Left ventricle myocardium superior (tissue), 1 donor: ENCODE data around the gene TM4SF4. TPM values are rescaled to one million over a fixed set of nuclear protein-coding genes. Genes with fewer than 3 reads are reported as not detected.

Experiments
- ATAC-seq: fragments of 200-7000 bp; cut with Tn5 transposase; one replicate; pipeline ENCODE4 v1.9.1; 2020; ENCODE audit warnings: mild to moderate bottlenecking, moderate library complexity
- DNase-seq: peaks from one replicate; pipeline ENCODE4 v3.0.0-alpha.2; 2020
- intact Hi-C: fragments of 100-400 bp; cut with micrococcal nuclease; formaldehyde crosslinking; loops from one replicate; pipeline ENCODE4 v1.11.0; 2022
- total RNA-seq: library from RNA; stranded (reverse); fragmentation: NEBNext Ultra II Directional; extraction: Animal tissue kit (Norgen Biotek cat#: 25700); gene quantifications from one replicate; pipeline ENCODE4 v1.2.1, GENCODE V29; 2021
- donor health status: DM: no; HTN: yes; CAD: no; lungs with severe emphysema.

Gene TM4SF4
- total RNA-seq, 1 donor from 2014 or later = not detected

GRCh38 chr3:149453140-149453805, 21.2 kb upstream of the TM4SF4 start:
- intact Hi-C loops = no loop called here
- DNase-seq (no peak), ATAC-seq (no peak)

DNA sequence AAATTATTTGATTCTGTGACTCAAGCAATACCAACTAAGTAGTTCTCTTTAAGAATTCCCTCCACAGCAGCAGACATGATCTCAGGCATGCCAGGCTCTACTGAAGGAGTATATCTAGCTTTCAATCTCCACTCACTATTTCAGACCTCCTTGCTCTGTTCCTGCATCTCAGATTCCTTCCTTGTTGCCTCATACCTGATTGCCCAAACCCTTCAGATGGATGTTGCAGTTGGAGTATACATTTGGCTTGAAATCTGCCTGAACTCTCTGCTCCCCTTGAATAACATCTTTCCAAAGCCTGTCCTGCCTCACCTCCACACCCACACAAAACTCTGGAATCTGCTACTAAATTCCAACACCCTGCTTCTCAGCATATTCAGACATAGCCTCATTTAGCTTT, 19.8 kb upstream of the TM4SF4 start:
- ATAC-seq (no peak), DNase-seq (no peak)
- intact Hi-C loops = no loop called here

- DNase-seq = no peak
- no peak for ATAC-seq
- intact Hi-C loops = no loop called here
Measured at GRCh38 chr3:149455366-149455765, 19.1 kb upstream of the TM4SF4 start.

DNA sequence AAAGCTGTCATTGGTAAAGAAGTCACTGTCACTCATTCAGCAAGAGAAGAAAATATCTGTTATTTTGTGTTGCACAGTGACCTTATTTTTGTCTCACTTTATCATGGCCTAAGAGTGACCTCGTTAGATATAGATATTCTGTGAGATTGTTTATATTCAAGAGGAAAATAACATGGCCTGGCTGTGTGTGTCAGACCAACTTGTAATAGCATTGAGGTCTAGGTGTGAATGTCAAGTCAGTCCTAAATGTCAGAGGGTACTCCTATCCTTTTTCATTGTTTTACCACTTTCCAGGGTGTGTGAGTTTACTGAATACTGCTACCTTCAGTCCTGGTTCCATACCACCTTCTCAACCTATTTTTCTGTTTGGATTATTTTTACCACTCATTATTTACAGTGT, 18.5 kb upstream of the TM4SF4 start:
- intact Hi-C loops = no loop called here
- ATAC-seq (no peak), DNase-seq (no peak)

DNA sequence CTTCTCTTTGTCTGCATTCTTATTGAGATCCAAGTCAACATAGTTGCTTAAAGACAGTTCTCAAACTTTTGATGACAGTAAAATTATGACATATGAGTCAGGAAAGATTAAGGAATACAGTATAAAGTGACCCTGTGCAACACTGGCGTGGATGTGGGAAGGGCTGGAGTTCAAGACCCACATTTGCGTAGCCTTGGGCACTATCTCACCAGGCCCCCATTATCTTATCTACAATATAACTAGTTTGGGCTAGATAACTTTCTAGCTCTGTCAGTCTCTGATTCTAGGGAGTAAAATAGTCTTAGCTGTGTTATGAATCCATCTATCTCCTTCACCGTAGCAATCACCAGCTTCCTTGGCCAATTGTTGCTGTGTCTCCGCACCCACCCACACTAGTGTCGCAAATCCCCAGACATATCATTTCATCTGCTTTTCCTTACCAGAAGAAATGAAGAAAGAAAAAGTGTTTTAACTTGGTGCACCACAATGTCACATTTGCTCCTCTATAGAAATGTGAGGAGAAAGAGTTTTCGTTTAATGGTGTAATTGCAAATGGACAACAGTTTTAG, 14.9 kb upstream of the TM4SF4 start:
- intact Hi-C loops = no loop called here
- ATAC-seq = peak; percentile 58
- DNase-seq = no peak

DNA sequence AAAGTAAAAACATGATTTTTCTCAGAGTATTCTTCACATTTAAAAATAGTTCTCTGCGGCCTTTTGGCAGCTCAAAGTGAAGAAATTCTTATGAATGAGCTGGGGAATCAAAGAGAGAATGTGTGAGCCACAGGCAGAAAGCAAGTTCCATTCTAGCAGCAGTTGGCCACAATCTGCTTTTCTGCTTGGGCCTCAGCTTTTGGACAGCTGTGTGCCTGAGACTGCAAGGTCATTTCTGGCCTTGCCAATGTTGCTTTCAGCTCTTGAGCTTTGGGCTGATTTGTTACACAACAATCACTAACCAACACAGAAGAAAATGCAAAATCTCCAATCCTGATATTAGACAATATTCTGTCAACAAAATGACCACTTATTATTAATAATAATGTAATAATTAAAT, 14.4 kb upstream of the TM4SF4 start:
- intact Hi-C loops = no loop called here
- DNase-seq (peak; percentile 31), ATAC-seq (peak; percentile 95)

DNA sequence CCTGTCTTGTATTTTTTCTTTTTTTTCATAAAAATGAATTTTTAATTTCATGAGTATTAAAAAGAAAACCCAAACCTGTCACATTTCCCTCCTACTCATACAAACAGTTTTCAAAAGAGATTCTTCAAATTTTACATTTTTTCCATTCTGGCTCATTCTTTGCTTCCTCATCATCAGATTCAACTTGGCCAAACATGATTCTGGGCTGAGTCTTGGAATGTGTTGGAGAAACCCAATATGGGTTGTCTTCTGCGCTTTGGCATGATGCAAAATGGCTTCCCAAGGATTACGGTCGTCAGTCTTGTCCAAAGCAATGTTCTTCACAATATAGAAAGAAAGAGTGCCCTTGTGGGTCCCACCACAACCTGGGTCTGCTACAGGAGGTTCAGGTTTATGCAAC, 12.4 kb upstream of the TM4SF4 start:
- no peak for DNase-seq
- intact Hi-C loops = no loop called here
- no peak for ATAC-seq

- DNase-seq (no peak), ATAC-seq (no peak)
- intact Hi-C loops = no loop called here
Measured at GRCh38 chr3:149462581-149463011, 11.9 kb upstream of the TM4SF4 start.

DNA sequence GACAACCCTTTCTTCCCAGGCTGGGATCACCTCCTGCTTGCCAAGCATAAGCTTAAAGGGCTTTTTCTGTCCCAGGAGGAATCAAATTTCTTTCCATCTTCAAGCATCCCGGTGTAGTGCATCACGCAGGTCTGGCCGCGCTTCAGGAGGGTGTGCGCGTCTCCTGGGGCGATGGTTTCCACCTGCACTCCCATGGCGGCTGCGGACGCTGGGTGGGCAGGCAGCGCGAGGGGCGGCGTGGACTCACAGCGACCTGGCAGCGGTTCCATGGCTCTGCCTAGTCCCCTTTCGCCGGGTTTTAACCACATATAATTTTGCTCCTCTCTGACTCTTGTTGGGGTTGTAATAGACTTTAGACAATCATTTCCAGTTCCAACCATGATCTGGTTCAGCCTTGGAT, 10.6 kb upstream of the TM4SF4 start:
- no peak for DNase-seq
- intact Hi-C loops = no loop called here

DNA sequence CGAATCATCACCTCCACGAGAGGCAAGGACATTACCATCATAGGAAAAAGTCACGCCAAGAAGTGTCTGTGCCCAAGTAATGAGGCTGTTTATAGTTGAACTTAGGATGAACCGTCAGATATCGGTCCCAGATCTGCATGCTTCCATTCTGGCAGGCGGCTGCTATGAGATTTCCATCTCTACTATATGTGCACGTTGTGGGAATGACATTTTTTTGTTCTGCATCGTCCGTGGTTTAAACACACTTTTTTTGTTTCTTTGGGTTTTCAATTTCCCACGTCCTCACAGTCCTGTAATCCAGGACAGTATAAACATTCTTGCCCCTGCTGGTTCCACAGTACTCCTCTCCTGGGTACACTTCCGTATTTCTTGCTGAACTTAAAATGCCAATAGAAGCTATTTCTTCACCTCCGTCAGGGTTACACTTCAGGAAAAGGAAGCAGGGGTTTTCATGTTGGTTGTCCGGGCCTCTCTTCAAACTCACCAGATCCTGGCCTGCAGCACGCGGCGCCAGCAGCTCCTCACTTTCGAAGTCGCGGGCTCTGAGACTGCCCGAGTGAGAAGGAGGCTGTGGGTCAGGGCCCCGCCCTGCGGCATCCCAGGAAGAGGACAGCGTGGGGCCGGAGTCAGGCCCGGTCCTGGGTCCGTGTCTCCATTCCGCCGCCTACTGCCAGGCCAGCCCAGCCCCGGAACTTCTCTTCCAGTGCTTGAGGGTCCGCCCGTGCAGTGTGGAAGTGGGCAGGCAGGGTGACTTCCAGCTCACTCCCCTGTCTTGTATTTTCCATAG, 9.8 kb upstream of the TM4SF4 start:
- ATAC-seq = no peak
- intact Hi-C loops = no loop called here
- no peak for DNase-seq

More for the DNA sequence above, 10.6 kb upstream of the TM4SF4 start:
- ATAC-seq = no peak

- intact Hi-C loops = no loop called here
- ATAC-seq = peak; percentile 74
- DNase-seq = no peak
Measured at GRCh38 chr3:149465351-149465883, 9.1 kb upstream of the TM4SF4 start.

DNA sequence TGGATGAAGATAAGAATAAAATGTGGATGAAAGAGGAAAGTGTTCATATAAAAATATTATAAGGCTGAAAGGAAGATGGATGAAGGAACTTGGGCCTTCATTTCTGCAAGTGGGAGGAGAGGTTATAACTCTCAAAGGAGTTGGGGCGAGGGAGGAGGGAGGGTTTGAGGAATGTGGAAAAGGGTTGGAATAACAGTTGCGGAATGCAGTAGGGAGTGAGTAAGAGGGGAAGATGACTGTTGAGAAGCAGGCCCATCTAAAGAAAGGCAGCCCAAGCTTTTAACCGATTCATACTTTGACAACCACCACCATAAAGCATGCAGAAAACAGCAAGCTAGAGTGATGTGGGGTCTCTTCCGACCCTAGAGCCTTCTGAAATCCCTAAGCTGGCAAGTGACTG, 8.3 kb upstream of the TM4SF4 start:
- no peak for DNase-seq

GRCh38 chr3:149468504-149469212, 5.8 kb upstream of the TM4SF4 start:
- intact Hi-C loops = no loop called here
- no peak for ATAC-seq
- DNase-seq = no peak

More for the DNA sequence above, 8.3 kb upstream of the TM4SF4 start:
- peak; percentile 87 for ATAC-seq
- intact Hi-C loops = no loop called here

DNA sequence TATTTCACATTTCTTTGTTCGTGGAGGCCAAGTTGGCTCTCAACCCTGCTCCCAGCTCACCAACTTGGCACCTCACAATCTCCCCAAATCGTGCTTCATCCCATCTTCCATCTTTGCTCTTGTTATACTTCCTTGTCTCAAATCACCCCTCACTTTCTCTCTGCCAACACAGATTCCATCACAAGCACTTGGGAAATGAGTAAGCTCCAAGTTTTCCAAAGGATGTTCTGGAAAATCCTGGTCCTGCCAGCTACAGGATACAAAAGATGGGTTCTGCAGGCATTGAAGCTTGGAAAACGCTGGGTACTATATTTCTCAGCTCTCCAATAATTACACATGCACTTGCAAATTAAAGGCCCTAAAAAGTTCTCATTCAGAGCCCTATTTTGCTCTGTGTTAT, 4.1 kb upstream of the TM4SF4 start:
- DNase-seq = no peak
- intact Hi-C loops = loop anchor here (10.0 kb wide), 1 partner anchor 346 kb away; the partner anchor contains the start of gene HPS3
- no peak for ATAC-seq

DNA sequence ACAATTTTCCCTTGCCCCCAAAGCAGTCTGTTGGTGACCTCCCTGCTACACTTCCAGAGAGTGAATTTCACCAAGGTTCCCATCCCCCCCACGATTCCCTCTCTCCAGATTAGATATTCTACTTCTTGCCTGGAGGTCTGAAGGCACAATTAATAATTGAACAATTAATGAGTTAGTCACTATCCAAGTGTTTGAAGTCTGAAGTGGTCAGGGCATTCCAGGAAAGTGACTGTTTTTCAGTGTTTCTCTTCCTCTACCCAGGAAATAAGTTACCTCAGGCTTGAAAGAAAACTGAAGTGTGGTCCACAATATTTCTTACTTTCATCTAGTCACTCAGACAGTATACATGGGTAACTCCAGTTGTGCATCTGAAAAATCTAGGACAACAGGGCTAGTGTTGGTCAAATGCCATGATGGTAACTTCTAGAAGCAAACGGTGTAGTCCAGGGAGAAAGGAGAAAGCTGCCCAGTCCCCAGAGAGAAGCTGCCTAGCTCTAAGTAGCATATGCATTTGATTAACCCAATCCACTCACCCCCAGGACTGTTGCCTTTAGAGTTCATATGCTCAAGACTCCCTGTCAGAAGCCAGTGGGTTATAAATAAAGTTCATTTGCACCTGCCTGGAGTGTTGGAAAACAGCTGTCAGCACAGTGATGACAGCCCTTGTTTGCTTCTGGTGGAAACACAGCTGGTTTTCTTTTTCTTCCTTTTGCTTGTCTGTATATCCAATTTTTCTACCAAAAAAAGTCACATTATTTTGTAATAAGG, 2.3 kb upstream of the TM4SF4 start:
- ATAC-seq (peak; percentile 69), DNase-seq (no peak)
- intact Hi-C loops = loop anchor here (10.0 kb wide), 1 partner anchor 347 kb away; the partner anchor contains the start of gene HPS3

- intact Hi-C loops = loop anchor here (10.0 kb wide), 1 partner anchor 349 kb away; the partner anchor contains the start of gene HPS3
- ATAC-seq (peak; percentile 61), DNase-seq (no peak)
Measured at GRCh38 chr3:149473357-149474249, 894 bp upstream of the TM4SF4 start.

DNA sequence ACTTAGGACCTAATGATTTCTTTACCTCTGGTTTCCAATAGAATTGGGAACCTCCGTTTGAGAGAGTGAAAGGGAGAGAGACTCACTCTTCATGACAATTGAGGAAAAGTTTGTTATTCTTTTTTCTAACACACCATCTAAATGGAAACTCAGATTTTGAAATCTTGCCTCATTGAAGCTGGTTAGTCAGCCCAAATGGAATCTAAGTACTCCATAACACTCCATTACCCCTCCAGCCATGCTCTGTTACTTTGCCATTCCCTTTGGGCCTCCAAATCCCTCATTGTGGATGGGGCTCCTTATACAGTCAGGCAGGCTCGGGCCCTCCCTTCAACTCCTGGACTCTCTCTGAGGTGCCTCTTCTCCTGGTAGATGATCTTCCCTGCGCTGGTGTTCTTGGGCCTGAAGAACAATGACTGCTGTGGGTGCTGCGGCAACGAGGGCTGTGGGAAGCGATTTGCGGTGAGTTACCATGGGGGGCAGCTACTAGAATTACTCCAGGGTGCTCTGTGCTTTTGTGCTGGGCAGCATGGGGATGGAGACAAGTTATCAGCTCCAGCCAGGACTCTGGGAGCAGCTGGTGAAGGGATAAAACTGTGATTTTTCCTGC, 1.1 kb downstream of the TM4SF4 start:
- intact Hi-C loops = loop anchor here (10.0 kb wide), 1 partner anchor 351 kb away; the partner anchor contains the start of gene HPS3
- no peak for ATAC-seq
- no peak for DNase-seq
